OCI-LY7 (cell line): Measurements from ENCODE around the gene SIX6. TPM values are rescaled to one million over a fixed set of nuclear protein-coding genes. Genes with fewer than 3 reads are reported as not detected.

Experiments used
- BruUV-seq: library from RNA; stranded (reverse); fragments of 400-500 nt; replicated peaks from 2 replicates; lab custom pipeline; 2021; lab: Mats Ljungman, UMichigan
- CTCF ChIA-PET: fragments of 300-600 bp; sonication (Branson Sonifier 250); formaldehyde crosslinking; loops from one replicate; lab custom pipeline; 2022; ENCODE audit warnings: antibody characterized with exemption; ENCODE audit not compliant: unreplicated experiment; lab: Charles Lee
- POLR2A ChIA-PET: fragments of 300-600 bp; sonication (Branson Sonifier 250); formaldehyde crosslinking; loops from one replicate; lab custom pipeline; 2022; ENCODE audit warnings: antibody characterized with exemption; lab: Charles Lee
- DNase-seq: peaks from one replicate; pipeline ENCODE4 v3.0.0-alpha.2; 2015; ENCODE audit warnings: low spot score
- H2AFZ ChIP-seq: fragments of 200-600 bp; sonication (generic), shearing (Covaris generic); 2 replicates; pipeline ENCODE4 v1.6.1; 2014; ENCODE audit warnings: mild to moderate bottlenecking, antibody characterized with exemption, low read length, moderate library complexity
- H3K27ac ChIP-seq: fragments of 200-600 bp; sonication (generic); 2 replicates; pipeline ENCODE4 v1.5.1; 2014; ENCODE audit warnings: mixed run types, low read depth, mild to moderate bottlenecking, moderate library complexity, low read length, inconsistent platforms; ENCODE audit not compliant: poor library complexity, severe bottlenecking
- H3K36me3 ChIP-seq: fragments of 200-600 bp; sonication (generic); 2 replicates; pipeline ENCODE4 v1.6.1; 2014; ENCODE audit warnings: mild to moderate bottlenecking, antibody characterized with exemption, low read length, moderate library complexity, mixed read lengths; ENCODE audit not compliant: insufficient read depth
- H3K4me1 ChIP-seq: fragments of 200-600 bp; sonication (generic); 2 replicates; pipeline ENCODE4 v1.5.1; 2014; ENCODE audit warnings: mild to moderate bottlenecking, low read length; ENCODE audit not compliant: insufficient read depth, poor library complexity, severe bottlenecking
- H3K4me2 ChIP-seq: fragments of 200-600 bp; sonication (generic); 2 replicates; pipeline ENCODE4 v1.6.1; 2014; ENCODE audit warnings: mild to moderate bottlenecking, low read length
- H3K4me3 ChIP-seq: fragments of 200-600 bp; sonication (generic); 2 replicates; pipeline ENCODE4 v1.5.1; 2014; ENCODE audit warnings: mild to moderate bottlenecking, low read depth, low read length; ENCODE audit not compliant: poor library complexity, severe bottlenecking
- H3K79me2 ChIP-seq: fragments of 200-600 bp; sonication (generic); 2 replicates; pipeline ENCODE4 v1.6.1; 2016; ENCODE audit warnings: low read depth, mild to moderate bottlenecking, low read length, moderate library complexity, mixed read lengths; ENCODE audit not compliant: insufficient read depth
- H3K9me2 ChIP-seq: fragments of 200-600 bp; sonication (generic); 2 replicates; pipeline ENCODE4 v1.6.1; 2016; ENCODE audit warnings: mild to moderate bottlenecking, low read length, mixed read lengths; ENCODE audit not compliant: insufficient read depth
- H3K9me3 ChIP-seq: fragments of 200-600 bp; sonication (generic); 2 replicates; pipeline ENCODE4 v1.6.1; 2014; ENCODE audit warnings: mild to moderate bottlenecking, mixed run types, low read length, mixed read lengths
- H4K20me1 ChIP-seq: fragments of 200-600 bp; sonication (generic); 2 replicates; pipeline ENCODE4 v1.6.1; 2014; ENCODE audit warnings: mild to moderate bottlenecking, antibody characterized with exemption, low read length, moderate library complexity, mixed read lengths; ENCODE audit not compliant: insufficient read depth
- EZH2phosphoT487 ChIP-seq: fragments of 200-600 bp; sonication (generic); IDR thresholded peaks from 2 replicates; pipeline ENCODE4 v1.6.1; 2018; ENCODE audit warnings: low read depth, borderline replicate concordance, mild to moderate bottlenecking, mixed run types, antibody characterized with exemption, low read length, moderate library complexity, mixed read lengths
- intact Hi-C: fragments of 100-400 bp; cut with micrococcal nuclease; formaldehyde crosslinking; loops from one replicate; pipeline ENCODE4 v1.10.0; 2022; ENCODE audit not compliant: unreplicated experiment
- total RNA-seq, 2 experiments: library from RNA; depleted of rRNA in 1 of 2; stranded (reverse); fragments of >200 nt in 1 of 2; shearing (Covaris generic) in 1 of 2; gene quantifications; 2 replicates each; pipeline ENCODE4 v1.2.3, GENCODE V29; 2014 to 2022
- TF ChIP-seq, protein P1 (sequence below): fragments of 200-600 bp; sonication (generic); conservative IDR thresholded peaks from 2 replicates; pipeline ENCODE4 v1.5.1; 2014; ENCODE audit warnings: mild to moderate bottlenecking, antibody characterized with exemption, low read length, moderate library complexity, mixed read lengths

Gene SIX6
- total RNA-seq, 2 experiments from 2014 or later, result not detected

DNA sequence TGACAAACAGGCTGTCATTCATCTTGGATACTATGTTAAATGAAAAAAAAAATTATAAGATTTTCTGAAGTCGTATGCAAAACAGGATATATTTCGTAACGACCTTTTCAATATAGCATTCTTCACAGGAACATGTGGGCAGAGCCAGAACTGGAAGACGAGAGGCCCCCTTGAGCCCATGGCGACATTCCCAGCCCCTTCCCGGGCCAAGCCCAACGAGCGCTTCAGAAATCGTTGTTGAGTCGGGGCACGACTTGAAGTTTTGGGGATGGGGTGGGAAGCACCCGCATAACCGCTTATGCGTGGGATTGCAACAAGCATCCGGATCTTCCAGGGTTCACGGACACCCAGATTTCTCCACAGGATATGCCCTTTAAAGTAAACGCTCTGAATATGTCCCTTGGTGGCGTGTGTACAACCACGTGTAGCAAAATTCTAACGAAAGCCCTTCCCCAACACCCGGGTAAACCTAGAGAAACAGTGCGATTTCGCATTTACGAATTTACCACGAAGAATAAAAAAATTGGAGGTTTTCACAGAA lies 23.8 kb upstream of the SIX6 start:
- Histone ChIP-seq H3K27ac (no peak overlapping the region), H2AFZ (no peak overlapping the region), H4K20me1 (no peaks in the 10 kb centered on the region), H3K4me1 (no peaks in the 10 kb centered on the region), H3K9me3 (no peaks in the 10 kb centered on the region), H3K9me2 (no peaks in the 10 kb centered on the region), H3K79me2 (no peaks in the 10 kb centered on the region), H3K4me3 (no peak overlapping the region), H3K4me2 (no peak overlapping the region), H3K36me3 (no peaks in the 10 kb centered on the region)
- intact Hi-C loops, result no loop called here
- no TSS peak for BruUV-seq
- no peak for DNase-seq
- POLR2A ChIA-PET, result no interaction called here
- TF ChIP-seq, protein P1, sequence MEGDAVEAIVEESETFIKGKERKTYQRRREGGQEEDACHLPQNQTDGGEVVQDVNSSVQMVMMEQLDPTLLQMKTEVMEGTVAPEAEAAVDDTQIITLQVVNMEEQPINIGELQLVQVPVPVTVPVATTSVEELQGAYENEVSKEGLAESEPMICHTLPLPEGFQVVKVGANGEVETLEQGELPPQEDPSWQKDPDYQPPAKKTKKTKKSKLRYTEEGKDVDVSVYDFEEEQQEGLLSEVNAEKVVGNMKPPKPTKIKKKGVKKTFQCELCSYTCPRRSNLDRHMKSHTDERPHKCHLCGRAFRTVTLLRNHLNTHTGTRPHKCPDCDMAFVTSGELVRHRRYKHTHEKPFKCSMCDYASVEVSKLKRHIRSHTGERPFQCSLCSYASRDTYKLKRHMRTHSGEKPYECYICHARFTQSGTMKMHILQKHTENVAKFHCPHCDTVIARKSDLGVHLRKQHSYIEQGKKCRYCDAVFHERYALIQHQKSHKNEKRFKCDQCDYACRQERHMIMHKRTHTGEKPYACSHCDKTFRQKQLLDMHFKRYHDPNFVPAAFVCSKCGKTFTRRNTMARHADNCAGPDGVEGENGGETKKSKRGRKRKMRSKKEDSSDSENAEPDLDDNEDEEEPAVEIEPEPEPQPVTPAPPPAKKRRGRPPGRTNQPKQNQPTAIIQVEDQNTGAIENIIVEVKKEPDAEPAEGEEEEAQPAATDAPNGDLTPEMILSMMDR, result no peak
- TF ChIP-seq EZH2phosphoT487, result no peak
- CTCF ChIA-PET, result no interaction called here

DNA sequence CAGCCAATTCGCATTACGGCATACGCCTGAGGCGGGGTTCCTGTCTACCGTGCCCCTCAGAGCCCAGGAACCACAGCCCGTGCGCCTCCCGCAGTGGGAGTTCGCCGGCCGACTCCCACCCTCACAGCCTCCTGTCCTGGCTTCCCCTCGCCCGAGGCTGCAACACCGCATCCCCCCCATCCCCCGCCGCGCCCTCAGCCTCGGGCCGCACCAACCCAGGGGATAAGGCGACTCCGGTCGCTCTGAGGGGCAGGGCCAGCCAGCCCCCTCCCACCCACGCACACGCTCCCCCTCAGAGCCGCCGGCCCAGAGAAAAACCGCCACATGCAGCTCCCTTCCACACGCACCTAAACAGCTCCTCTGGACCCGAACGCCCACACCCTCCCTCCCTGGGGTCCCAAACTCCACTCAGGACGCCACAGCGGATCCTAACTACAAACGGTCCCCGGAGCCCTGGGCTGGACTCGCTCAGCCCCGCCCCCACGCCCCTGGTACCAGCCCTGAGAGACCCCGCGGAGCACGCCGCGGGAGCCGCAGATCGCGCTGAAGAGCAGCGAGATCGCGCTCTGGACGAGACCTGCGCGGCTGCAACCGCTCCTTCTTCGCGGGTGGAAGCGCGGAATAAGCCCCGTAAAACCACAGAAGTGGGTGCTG lies 23.2 kb upstream of the SIX6 start, which contains the start of gene C14orf39:
TSS of gene C14orf39 (minus strand) at position 466 of the 654 bp plus-strand sequence. CDS start 985 bp downstream, outside the sequence.
- Histone ChIP-seq H3K79me2 (no peaks in the 10 kb centered on the region), H3K27ac (no peak within 1 kb of the TSS), H2AFZ (no peak within 1 kb of the TSS), H3K9me3 (no peaks in the 10 kb centered on the region), H3K4me1 (no peaks in the 10 kb centered on the region), H3K4me2 (no peak within 1 kb of the TSS), H3K36me3 (no peaks in the 10 kb centered on the region), H3K9me2 (no peaks in the 10 kb centered on the region), H4K20me1 (no peaks in the 10 kb centered on the region), H3K4me3 (no peak within 1 kb of the TSS)
- intact Hi-C loops, result no loop called here
- TF ChIP-seq, protein P1, result no peak
- no peak for TF ChIP-seq EZH2phosphoT487
- ChIA-PET CTCF (no interaction called here), POLR2A (no interaction called here)
- DNase-seq, result no peak
- BruUV-seq, result no TSS peak

DNA sequence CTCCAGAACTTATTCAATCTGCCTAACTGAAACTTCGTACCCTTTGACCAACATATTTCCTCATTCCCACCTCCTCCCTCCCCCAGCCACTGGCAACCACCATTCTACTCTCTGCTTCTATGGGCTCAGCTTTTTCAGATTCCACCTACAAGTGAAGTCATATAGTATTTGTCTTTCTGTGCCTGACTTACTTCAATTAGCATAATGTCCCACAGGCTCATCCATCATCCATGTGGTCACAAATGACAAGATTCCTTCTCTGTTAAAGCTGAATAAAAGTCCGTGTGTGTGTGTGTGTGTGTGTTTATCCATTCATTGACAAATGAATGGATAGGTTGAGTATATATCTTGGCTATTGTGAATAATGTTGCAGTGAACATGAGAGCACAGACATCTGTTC lies 21.7 kb upstream of the SIX6 start:
- intact Hi-C loops, result no loop called here
- CTCF ChIA-PET, result no interaction called here
- DNase-seq, result no peak
- TF ChIP-seq EZH2phosphoT487, result no peak
- TF ChIP-seq, protein P1, result no peak
- Histone ChIP-seq H3K4me1 (no peaks in the 10 kb centered on the region), H3K4me2 (no peak overlapping the region), H3K4me3 (no peak overlapping the region), H3K79me2 (no peaks in the 10 kb centered on the region), H4K20me1 (no peaks in the 10 kb centered on the region), H2AFZ (no peak overlapping the region), H3K9me3 (no peaks in the 10 kb centered on the region), H3K36me3 (no peaks in the 10 kb centered on the region), H3K9me2 (no peaks in the 10 kb centered on the region), H3K27ac (no peak overlapping the region)
- BruUV-seq, result no TSS peak
- POLR2A ChIA-PET, result no interaction called here
